CD4-positive, alpha-beta T cell treated with Interleukin-2 at 100 ng/mL for 4 hours (primary cell): Measurements from ENCODE around the gene ZNF775.
"Not testable (repeated sequence)": the region's sequence is repeated elsewhere in the genome, so short reads cannot be mapped to it uniquely, and the experiment has no call there.

Experiments
- DNase-seq: peaks from one replicate; pipeline ENCODE4 v3.0.0-alpha.2; 2020; ENCODE audit warnings: low spot score

ZNF775 gene

DNA sequence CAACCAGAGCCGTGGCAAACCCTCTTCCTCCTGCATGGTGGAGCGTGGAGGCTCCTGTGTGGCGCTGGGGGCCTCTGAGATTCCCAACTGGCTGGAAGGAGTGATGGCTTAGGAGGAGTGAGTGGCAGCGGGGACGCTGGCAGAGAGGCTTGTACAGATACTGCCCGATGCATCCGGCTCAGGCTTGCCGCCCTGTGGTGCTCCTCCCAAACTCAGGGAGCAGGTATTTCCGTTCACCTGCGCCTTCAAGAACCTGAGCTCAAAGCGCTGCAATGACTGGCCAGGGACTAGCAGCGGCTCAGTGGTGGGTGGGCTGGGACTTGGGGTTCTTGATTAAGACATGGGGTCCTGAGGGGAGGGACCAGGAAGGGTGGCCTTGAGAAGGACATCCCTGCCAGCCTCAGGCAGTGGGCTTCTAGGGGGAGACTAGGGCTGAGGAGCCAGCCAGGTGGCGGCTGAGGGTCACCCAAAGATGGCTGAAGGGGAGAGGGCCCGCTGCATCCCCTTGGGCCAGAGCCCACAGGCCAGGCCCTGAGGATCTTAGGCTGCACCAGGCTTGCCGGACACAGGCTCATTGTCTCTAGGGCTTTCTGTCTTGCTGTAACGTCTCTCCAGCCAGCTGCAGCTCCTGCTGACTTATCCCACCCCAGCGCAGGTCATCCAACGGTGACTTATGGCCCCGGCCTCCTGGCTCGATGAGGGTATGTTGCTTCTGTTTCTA lies 3.2 kb downstream of the ZNF775 start:
- DNase-seq: no peak

DNA sequence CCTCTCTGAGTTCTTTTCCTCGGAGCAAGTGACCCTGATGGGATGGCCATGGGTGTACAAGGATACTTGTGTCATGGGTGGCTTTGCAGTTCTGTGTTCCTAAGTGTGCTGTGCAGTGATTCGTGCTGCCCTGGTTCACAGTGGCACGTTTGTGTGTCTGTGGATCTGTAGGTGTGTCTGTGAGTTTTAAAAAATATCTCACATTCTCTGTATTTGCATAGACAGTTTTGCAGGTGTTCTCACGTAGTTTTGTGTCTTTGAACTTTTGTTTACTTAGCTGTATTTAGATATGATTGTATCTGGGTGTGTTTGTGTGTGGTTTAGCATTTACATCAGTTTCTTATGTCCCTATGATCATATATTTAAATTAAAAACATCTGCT lies 3.7 kb downstream of the ZNF775 start:
- DNase-seq: no peak

DNA sequence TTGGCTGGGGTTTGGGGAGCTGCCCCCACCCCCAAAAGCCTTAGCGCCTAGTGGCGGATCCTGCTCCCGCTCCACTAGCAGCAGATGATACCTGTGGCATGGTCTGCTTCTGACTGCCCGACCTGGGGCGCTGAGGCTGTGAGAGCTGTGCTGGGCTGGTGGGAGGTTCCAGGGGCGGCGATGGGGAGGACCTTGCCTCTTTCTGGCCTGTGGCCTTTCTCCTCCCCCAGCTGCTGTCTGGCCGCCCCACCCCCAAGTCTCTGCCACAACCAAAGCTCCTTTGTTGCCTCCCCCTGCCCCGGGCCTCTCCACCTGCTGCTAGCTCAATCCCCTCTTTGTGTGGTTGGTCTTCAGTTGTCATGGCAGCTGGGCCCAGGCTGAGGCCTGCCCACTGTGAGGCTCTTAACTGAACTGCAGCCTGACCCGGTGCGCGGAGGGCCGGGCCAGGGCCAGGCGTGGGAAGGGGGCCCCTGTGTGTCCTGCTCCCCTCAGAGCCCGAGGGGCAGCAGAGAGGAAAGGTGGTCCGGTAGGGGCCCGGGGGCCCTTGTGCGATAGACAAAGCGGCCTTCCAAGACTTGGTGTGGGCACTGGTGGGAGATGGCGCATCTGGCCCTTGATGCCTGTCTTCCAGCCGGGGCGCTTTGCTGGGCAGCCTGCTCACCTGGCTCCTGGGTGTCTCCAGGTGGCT lies 4.7 kb downstream of the ZNF775 start:
- no peak for DNase-seq

DNA sequence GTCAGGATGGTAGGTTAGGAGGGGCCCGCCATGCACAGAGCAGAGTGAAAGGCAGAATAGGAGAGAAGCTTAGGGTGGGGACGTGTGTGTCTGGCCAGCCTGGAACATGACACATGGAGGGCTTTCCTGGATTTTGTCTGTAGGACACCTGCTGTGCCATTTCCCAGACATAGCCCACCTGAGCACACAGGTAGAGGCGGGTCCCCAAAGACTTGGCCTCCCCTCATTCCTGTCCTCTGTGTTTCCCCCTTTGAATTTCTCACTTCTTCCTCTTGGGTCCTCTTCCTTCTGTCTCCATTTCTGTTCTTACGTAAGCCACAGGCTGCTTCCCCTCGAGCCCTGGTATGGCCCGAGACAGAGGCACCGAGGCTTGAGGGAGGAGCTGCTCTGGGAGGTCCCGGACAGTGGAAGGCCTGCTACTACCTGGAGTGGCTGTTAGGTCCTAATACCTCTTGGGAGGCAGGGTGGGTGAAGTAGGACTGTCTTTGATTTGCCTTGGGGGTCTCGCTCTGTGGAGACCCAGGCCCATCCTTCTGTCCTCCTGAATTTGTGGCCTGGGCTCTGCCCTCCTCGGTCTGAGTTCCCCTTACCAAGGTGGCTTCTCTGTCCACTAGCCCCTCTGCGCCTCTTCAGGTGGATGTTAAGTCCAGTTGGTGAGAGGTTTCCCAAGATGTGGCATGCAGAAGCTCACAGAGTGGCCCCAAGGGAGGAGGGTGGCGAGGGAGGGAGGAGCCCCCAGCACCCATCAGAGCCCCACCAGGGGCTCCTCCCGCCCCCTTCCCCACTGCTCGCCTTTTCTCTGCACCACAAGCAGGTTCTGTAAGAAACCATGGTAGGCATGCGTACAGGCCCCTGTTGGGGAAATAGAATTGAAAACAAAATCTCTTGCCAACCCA lies 5.5 kb downstream of the ZNF775 start:
- no peak for DNase-seq

DNA sequence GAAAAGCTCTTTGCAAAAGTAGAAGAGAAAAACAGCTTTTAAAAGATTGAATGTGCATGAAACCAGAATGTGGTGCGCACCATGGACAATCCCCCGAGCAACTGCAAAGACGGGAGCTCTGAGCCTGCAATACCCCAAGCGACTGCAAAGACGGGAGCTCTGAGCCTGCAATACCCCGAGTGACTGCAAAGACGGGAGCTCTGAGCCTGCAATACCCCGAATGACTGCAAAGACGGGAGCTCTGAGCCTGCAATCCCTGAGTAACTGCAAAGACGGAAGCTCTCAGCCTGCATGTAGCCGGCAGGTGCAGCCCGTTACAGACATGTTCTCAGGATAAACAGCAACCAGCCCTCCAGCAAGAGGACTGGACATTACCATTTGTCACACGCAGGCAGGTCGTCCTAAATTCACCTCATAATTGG lies 6.2 kb downstream of the ZNF775 start:
- no peak for DNase-seq

DNA sequence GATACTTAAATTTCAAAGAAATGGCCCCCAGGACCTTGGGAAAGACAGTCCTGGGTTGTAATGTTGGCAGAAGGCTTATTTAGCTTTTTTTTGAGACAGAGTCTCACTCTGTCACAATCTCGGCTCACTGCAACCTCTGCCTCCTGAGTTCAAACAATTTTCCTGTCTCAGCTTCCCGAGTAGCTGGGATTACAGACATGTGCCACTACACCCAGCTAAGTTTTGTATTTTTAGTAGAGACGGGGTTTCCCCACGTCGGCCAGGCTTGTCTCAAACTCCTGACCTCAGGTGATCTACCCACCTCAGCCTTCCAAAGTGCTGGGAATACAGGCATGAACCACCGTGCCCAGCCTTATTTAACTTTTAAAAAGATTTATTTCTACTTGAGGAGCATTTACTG lies 6.8 kb downstream of the ZNF775 start:
- DNase-seq: not testable (repeated sequence)

DNA sequence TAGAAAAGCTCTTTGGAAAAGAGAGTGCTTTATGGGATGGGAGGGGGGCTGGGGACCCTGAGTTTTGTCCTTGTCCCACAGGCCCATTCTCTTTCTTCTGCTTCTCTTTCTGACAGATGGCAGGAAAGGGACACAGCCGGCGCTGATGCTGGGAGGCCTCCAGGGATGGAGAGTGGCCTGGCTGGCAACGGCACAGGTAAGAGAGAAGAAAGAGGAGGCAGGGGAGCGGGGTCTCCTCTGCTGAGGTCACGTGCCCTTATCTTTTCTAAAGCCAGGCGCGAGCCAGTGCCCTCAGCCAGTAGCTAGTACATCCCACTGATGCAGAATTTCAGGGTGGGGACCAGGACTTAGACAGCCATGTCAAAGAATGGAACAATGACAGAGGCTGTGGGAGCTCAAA lies 9.2 kb downstream of the ZNF775 start:
- no peak for DNase-seq

DNA sequence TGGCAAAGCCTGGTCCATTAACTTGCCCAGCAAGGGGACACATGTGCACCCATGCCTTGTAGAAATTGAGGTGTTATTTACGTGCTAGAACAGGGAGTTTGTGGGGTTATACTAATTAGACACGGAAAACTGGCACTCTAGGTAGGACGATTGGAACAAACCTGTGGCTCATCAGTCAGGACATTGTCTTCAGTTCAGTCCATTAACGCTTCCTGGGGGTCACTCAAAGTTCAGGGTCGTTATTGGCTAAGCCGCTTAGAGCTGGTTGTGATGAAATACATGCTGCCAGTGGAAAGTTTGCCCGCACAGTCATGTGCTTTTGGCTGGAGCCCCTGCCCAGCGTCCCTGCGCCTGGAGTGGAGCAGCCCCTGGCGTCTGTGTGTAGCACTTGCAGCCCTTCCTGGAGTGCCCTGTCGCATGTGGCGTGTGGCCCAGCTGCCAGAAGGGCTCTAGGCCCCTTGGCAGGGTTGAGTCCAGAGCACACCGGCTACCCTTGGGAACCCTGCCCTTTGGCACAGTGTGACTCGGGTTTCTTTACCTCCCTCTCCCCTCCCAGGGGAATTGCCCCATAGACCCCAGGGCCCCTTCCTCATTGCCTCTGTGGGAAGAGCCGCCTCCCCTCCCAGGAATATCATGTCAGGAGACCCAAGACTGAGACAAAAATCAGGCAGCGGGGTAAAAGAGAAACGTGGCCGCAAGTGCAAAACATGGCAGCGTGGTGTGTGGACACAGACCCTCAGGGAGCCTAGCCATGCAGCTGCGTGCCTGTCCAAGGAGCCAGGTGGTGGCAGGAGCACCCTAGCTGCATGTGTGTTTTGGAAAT lies 9.8 kb downstream of the ZNF775 start:
- DNase-seq: no peak

DNA sequence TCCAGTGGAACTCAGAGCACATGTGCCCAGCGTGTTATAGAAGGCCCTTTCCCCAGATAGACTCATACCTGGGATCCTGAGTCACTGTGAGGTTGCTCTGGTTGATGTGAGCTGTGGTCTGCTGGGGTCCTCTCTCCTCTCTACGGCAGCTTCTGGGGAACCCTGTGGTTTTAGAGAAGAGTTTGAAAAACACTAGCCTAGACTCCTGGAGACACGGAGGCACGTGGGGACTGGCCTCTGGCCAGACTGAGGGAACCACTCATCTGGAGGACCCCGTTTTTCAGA lies 10.3 kb downstream of the ZNF775 start:
- DNase-seq: no peak

DNA sequence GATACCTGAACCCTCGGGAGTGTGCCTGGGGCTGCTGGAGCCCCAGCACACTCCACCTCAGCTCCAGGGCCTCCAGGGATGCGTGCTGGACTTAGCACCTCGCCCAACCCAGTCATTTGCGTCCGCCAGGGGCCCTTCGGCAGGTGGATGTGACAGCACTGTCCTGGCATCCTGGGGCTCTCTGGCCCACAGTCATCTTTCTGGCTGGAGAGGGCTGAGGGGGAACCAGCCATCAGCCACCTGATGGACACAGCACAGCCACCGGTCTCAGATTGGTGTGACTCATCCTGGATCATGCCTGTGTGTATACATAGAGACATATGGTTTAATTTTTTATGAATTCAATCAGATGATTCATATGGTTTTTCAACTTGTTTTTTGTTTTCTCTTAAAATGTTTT lies 11.1 kb downstream of the ZNF775 start:
- no peak for DNase-seq

DNA sequence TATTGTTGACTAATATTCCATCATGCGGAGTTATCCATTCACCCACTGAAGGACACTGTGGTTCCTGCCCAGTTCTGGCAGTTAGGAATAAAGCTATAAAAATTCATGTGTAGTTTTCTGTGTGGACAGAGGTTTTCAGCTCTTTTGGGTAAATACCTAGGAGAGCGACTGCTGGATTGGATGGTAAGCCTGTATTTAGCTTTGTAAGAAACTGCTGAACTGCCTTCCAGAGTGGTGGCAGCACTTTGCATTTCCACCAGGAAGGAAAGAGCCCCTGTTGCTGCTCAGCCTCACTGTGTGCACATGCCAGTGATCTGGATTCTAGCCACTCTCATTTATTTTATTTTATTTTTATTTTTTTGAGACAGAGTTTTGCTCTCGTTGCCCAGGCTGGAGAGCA lies 14.2 kb downstream of the ZNF775 start:
- no peak for DNase-seq

DNA sequence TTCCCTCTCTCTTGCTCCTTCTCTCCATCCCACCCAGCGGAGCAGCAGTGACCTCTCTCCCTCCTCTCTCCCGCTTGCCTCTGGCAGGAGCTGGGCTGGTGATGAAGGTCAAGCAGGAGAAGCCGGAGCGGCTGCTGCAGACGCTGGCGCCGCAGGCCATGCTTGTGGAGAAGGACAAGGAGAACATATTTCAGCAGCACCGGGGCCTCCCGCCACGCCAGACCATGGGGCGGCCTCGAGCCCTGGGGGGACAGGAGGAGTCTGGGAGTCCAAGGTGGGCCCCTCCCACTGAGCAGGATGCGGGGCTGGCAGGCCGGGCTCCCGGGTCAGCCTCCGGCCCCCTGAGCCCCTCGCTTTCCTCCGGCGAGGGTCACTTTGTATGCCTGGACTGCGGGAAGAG lies 17.3 kb downstream of the ZNF775 start:
- DNase-seq: no peak

DNA sequence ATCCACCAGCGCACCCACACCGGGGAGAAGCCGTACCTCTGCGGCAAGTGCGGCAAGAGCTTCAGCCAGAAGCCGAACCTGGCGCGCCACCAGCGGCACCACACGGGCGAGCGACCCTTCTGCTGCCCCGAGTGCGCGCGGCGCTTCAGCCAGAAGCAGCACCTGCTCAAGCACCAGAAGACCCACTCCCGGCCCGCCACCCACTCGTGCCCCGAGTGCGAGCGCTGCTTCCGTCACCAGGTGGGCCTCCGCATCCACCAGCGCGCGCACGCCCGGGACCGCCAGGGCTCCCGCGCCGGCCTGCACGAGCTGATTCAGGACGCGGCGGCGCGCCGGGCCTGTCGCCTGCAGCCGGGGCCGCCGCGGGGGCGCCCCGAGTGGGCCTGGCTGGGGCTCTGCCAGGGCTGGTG lies 17.7 kb downstream of the ZNF775 start:
- DNase-seq: no peak

DNA sequence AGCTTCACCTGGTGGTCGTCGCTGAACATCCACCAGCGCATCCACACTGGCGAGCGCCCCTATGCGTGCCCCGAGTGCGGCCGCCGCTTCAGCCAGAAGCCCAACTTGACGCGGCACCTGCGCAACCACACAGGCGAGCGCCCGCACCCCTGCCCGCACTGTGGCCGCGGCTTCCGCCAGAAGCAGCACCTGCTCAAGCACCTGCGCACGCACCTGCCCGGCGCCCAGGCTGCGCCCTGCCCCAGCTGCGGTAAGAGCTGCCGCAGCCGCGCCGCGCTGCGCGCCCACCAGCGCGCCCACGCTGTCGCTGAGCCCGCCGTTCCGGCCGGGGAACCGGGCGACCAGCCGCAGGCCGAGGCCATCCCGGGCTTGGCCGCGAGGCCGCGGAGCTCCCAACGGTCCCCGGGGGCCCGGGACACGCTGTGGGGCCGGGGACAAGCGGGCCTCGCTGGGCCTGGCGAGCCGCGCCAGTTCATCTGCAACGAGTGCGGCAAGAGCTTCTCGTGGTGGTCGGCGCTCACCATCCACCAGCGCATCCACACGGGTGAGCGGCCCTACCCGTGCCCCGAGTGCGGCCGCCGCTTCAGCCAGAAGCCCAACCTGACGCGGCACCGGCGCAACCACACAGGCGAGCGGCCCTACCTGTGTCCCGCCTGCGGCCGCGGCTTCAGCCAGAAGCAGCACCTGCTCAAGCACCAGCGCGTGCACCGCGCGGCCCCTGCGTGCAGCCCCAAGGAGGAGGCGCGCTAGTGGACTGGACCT lies 18.4 kb downstream of the ZNF775 start:
- DNase-seq: no peak

DNA sequence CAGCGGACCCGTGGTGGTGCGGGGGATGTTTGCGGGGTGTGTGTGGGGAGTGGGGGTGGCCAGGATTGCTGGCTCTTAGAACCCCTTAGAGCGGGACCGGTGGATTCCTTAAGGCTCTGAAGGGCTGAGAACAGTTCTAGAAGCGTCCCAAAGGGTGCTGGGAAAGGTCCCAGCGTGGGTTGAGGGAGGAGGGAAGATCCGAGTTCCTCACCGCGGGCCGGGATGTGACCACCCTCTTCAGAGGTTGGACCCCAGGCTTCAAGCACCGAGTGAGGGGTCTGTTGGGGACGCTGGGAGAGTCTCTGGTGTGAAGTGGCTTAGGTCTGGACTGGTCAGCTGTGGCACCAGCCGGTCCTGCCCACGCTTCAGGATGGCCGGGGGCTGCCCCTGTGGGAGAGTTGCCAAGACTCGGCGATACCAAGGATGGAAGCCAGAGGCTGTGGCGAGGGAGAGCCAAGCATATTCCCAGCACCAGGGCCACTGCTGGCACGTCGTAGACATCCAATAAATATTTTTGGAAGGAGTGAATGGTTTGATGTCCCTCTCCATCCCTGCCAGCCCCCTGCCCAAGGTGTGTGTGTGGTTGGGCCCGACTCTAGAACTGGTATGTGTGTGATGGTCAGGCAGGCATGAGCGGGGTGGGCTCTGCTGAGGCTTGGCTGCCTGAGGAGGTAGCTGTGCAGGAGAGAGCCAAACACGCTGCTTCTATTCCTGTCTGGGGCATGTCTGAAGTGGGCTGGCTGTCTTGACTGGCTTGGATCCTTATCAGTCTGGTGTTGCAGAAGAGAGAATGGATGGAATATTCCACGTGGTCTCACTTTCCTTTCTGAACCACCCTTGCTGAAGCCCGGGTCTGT lies 19.2 kb downstream of the ZNF775 start:
- DNase-seq: no peak

DNA sequence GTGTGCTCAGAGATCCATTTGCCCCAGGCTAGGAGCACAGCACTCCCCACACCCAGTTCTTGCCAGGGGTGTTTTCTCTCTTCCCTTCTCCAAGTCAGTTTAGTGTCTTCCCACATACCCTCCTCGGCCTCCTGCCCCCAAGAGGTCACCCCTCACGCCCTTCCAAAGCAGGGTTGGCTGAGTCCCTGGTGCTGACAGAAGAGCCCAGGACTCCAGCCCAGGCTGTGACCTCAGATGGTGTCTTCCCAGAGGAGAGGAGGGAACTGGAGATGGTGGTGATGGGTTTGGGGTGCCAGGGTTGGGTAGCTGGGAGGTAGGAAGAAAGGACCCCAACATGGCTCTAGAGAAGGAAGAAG lies 19.8 kb downstream of the ZNF775 start:
- no peak for DNase-seq

DNA sequence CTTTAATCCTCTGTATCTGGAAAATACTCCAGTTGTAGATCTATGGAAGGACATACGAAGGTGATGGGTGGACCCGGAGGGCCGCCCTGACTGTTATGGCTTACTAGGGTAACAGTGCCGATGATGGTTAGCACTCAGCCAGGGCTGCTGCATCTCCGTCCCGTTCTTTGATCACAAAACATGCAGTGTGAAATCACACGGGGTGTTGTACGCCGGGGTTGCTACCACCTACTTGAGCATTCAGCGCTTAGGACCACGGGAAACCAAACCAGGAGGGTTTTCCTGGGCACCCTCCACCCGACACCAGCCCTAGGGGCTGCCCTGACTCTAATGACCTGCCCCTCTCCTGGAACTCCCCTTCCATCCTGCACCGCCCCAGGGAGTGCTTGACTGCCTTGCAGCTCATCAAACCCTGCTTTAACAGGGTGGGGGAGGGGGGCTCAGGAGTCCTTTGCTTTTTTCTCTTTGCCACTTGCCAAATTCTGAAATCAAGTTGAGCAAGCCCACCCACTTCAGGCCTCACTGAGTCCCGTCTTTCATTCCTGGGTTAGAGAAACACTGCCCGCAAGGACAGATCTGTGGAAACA lies 20.4 kb downstream of the ZNF775 start:
- no peak for DNase-seq

DNA sequence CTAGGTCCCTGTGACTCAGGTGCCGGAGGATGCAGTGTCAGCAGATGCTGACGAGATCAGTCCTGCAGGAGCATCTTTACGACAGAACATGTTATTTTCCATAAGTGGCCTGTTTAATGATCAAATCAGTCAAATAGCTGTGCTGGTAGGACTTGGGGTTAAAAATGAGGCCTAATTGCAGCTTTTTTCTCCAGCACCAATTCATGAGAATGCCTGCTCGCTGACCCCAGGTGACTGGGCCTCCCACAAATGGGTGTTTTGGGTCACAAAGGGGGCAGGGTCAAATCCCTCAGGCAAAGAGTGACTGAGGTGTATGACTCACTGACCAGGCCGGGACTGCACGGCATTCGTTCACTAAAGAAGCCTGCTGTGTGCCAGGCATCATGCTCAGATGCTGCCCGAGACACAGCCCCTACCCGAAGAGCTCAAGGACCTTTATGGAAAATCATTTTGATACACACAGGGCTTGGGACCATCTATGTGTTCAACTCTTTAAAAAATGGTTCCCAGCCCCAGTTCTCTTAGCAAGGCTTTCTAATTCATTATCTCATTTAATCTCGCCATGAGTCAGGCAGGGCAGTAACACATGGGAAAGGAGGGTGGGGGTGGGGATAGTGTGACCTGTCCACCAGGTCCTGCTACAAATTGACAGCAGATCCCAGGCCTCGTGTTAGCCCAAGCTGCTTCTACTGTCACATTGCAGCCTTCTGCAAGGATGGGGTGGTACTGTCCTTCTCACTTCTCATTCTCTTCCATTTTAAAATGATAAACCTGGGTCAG lies 21.1 kb downstream of the ZNF775 start:
- no peak for DNase-seq

DNA sequence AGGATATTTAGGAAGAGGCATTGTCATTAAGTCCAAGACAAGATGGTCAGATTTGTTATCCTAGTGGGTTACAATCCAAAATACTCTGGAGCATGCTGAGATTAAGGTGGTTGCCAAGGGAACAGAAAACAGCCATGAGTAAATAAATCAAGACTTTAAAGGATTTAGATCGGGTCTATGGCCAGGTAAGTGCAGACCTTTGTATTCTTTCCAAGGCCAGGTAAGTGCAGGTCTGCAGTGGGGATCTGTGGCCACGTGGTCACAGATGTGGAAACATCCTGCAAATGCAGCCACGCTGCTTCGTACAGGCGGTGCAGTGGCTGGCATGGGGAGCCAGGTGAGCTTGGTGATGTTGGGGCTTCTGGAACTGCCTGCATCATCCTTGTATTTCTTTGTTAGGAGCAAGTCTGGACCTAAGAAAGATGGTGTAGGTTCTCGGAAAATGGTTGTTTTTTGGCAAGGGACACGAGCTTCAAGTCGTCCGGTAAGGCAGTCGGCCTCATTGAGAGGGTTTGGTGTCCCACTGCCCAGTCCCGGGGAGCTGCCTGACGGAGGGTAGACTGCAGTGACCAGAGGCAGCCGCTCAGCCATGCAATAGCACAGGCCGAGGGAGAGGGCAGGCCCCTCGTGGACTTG lies 21.8 kb downstream of the ZNF775 start:
- DNase-seq: no peak
